ENCODE measurements around the gene NR1D1. TPM values are rescaled to one million over a fixed set of nuclear protein-coding genes. Genes with fewer than 3 reads are reported as not detected.

NR1D1 gene
- total and polyA plus RNA-seq, 9 donors, result 1.7 to 5.6 (median 4.7) TPM

DNA sequence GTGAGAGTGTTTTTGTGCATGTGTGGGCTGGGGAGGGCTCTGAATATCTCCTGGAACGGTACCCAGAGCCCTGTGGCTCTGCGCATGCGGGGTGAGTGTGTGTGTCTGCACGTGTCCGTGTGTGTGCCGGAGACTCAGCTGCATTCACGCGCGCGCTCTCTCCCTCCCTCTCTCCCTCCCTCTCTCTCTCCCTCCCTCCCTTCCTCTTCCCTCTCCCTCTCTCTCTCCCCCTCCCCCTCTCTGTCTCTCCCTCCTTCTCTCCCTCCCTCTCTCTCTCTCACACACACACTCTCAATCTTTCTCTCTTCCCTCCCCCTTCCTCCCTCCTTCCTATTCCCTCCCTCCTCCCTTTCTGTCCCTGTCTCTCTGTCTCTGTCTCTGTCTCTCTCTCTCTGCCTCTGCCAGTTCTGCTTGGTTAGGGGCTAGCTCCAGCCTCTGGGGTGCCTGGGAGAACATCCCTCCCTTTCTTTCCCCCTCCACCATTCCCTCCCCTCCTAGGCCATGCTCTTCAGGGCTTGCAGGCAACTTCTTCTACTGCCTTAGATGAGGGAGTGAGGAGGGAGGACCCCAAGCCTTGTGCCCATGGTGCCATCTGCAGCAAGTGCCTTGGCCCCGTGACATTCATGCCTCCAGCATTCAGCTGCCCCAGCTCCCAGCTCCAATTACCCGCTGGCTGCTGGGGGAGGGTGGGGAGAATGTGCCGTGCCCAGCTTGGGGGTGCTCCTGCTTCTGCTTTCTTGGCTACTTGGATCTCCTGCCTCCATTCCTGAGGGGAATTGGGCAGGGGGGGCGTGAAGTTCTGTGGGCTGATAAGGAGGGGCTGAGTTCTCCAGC is 31.3 kb downstream of the NR1D1 start:
- Histone ChIP-seq H3K27ac (ENCODE audit: low read length) (peak overlapping the region; percentile 96), H3K4me1 (ENCODE audit: control insufficient read depth, insufficient read depth, low read length) (peaks cover 94% of the 10 kb centered on the region), H3K36me3 (ENCODE audit: control insufficient read depth, insufficient read depth, low read length) (peaks cover 10% of the 10 kb centered on the region), H3K27me3 (ENCODE audit: control insufficient read depth, insufficient read depth, low read length) (no peaks in the 10 kb centered on the region), H3K9me3 (replicated peaks; ENCODE audit: control insufficient read depth, low read depth, low read length) (no peaks in the 10 kb centered on the region), H3K4me3 (ENCODE audit: low read length) (peak overlapping the region; percentile 32)
- DNase-seq, result peak; percentile 97
- 2% methylated on average over 9 of the region's 14 CpGs for WGBS (ENCODE audit: insufficient coverage)

DNA sequence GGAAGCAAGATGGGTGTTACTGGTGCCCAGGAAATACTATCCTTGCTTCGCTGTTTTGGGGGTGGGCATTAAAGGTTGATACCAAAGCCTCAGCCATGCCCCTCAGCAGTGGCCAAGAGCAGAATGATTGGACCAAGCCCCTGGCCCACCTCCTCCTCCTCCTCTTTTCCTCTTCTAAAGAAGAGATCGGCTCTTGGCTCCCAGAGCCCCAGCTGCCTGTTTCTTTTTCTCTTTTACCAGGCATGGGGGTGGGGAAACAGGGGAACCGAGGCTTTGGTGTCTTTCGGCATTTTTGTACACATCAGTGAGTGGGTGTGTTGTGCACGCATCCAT is 31.8 kb downstream of the NR1D1 start:
- Histone ChIP-seq H3K27ac (ENCODE audit: low read length) (peak overlapping the region; percentile 96), H3K36me3 (ENCODE audit: control insufficient read depth, insufficient read depth, low read length) (peaks cover 7% of the 10 kb centered on the region), H3K4me3 (ENCODE audit: low read length) (peak overlapping the region; percentile 32), H3K4me1 (ENCODE audit: control insufficient read depth, insufficient read depth, low read length) (peaks cover 94% of the 10 kb centered on the region), H3K9me3 (replicated peaks; ENCODE audit: control insufficient read depth, low read depth, low read length) (no peaks in the 10 kb centered on the region), H3K27me3 (ENCODE audit: control insufficient read depth, insufficient read depth, low read length) (no peaks in the 10 kb centered on the region)
- WGBS (ENCODE audit: insufficient coverage), result 0% methylated on average over 2 of the region's 5 CpGs
- no peak for DNase-seq

DNA sequence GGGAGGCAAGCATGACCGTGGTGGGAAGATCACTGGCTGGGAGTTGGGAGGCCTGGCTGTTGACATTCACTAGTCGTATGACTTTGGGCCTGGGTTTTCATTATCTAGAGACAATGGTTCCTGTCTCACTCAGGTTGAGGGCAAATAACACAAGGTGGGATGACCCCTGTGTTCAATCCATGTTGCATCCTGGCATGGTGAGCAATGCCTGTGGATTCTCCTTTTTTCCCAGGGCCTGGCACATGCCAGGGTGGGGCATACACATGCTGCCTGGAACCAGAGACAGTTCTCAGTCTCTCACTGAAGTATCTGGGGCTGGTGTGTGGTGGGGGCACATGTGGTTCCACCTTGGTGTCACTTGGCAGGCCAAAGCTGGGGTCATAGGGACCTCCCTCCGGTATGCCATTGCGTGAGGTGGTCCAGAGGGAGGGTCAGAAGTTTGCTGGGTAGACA is 32.2 kb downstream of the NR1D1 start:
- H3K4me1 ChIP-seq (ENCODE audit: control insufficient read depth, insufficient read depth, low read length), result peaks cover 91% of the 10 kb centered on the region

DNA sequence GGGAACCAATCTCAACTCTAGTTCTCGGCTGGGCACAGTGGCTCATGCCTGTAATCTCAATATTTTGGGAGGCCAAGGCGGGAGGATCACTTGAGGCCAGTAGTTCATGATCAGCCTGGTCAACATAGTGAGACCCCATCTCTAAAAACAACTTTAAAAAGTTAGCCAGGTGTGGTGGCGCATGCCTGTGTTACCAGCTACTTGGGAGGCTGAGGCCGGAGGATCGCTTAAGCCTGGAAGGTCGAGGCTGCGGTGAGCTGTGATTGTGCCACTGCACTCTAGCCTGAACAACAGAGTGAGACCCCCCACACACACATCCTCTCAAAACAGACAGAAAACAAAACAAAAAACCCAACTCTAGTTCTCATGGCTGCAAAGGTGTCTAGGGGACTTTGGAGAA is 32.7 kb downstream of the NR1D1 start:
- H3K9me3 ChIP-seq (replicated peaks; ENCODE audit: control insufficient read depth, low read depth, low read length), result no peaks in the 10 kb centered on the region
- H3K36me3 ChIP-seq (ENCODE audit: control insufficient read depth, insufficient read depth, low read length), result peaks cover 7% of the 10 kb centered on the region
- H3K27ac ChIP-seq (ENCODE audit: low read length), result peak overlapping the region; percentile 96
- peaks cover 86% of the 10 kb centered on the region for H3K4me1 ChIP-seq (ENCODE audit: control insufficient read depth, insufficient read depth, low read length)
- WGBS (ENCODE audit: insufficient coverage), result 93% methylated on average over 3 of the region's 7 CpGs
- no peaks in the 10 kb centered on the region for H3K27me3 ChIP-seq (ENCODE audit: control insufficient read depth, insufficient read depth, low read length)
- H3K4me3 ChIP-seq (ENCODE audit: low read length), result no peak overlapping the region
- DNase-seq, result no peak

More for the DNA sequence above, 32.2 kb downstream of the NR1D1 start:
- H3K36me3 ChIP-seq (ENCODE audit: control insufficient read depth, insufficient read depth, low read length), result peaks cover 7% of the 10 kb centered on the region
- H3K27ac ChIP-seq (ENCODE audit: low read length), result peak overlapping the region; percentile 96
- H3K4me3 ChIP-seq (ENCODE audit: low read length), result no peak overlapping the region
- no peak for DNase-seq
- no peaks in the 10 kb centered on the region for H3K27me3 ChIP-seq (ENCODE audit: control insufficient read depth, insufficient read depth, low read length)
- 13% methylated on average over 3 of the region's 4 CpGs for WGBS (ENCODE audit: insufficient coverage)
- no peaks in the 10 kb centered on the region for H3K9me3 ChIP-seq (replicated peaks; ENCODE audit: control insufficient read depth, low read depth, low read length)

DNA sequence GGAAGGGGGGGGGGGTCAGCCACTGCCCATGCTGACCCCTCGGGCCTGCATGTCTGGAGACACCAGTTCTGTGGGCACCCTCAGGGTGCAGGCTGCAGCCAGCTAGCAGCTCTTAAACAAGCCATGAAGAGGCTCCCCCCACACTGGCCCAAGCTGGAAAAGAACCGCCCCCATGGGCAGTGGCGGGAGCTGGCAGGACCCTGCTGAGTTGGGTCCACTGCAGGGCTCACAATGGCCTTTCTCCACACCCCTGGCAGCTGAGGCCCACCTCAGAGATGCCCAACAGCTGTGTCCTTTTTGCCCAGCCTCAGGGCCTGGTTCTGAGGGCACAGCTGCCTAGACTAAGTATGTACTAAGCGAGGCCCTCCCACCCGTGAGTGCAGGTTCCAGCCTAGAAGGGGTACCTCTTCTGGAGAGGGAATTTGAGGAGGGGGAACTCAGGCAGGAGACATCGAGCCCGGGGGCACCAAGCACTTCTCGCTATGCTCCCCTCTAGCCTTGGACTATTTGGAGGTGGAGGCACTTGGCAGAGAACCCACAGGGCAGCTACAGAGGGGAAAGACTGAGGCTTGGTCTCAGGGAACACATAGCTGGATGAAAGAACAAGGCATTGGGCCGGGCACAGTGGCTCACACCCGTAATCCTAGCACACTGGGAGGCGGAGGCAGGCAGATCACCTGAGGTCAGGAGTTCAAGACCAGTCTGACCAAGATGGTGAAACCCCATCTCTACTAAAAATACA is 34.4 kb downstream of the NR1D1 start:
- Histone ChIP-seq H3K4me1 (ENCODE audit: control insufficient read depth, insufficient read depth, low read length) (peaks cover 82% of the 10 kb centered on the region), H3K36me3 (ENCODE audit: control insufficient read depth, insufficient read depth, low read length) (peaks cover 7% of the 10 kb centered on the region), H3K27me3 (ENCODE audit: control insufficient read depth, insufficient read depth, low read length) (no peaks in the 10 kb centered on the region), H3K9me3 (replicated peaks; ENCODE audit: control insufficient read depth, low read depth, low read length) (no peaks in the 10 kb centered on the region), H3K27ac (ENCODE audit: low read length) (peak overlapping the region; percentile 87), H3K4me3 (ENCODE audit: low read length) (peak overlapping the region; percentile 99)
- 19% methylated on average over 5 of the region's 11 CpGs for WGBS (ENCODE audit: insufficient coverage)
- peak; percentile 69 for DNase-seq

DNA sequence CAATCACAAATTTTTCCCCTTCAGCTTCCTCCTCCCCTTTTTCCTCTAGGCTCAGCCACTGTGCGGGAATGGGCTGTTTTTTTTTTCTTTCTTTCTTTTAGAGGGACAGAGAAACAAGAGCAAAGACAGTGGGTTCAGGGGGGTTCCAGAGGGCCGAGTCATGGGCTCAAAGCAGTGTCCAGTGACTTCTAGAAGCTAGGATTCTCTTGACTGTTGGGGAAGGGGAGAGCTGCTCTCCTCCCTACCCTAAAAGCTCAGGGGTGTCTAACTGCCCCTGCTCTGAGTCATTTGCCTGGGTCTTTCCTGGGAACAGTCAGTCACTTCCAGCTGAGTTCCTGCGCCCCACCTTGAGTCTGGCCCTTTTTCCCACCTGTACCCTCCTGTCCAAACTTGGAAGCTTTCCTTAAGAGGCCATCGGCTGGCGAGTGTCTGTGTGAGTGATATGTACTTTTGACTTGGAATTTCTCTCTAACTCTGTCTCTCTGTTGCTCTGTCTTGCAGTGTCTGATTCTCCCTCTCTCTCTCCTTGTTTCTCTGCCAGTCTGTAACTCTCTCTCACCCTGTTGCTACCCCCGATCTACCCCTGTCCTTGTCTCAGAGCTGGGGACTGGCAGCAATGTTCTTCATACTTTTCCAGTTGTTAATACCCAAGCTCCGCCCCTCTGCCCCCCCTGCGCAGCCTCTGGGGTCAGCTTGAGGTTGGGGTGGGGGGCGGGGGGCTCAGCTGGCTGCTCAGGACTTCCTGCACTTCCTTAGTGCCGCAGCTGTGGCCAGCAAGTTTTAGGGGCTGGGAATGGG is 35.2 kb downstream of the NR1D1 start:
- H3K27me3 ChIP-seq (ENCODE audit: control insufficient read depth, insufficient read depth, low read length), result no peaks in the 10 kb centered on the region
- WGBS (ENCODE audit: insufficient coverage), result 0% methylated on average over 1 of the region's 10 CpGs

DNA sequence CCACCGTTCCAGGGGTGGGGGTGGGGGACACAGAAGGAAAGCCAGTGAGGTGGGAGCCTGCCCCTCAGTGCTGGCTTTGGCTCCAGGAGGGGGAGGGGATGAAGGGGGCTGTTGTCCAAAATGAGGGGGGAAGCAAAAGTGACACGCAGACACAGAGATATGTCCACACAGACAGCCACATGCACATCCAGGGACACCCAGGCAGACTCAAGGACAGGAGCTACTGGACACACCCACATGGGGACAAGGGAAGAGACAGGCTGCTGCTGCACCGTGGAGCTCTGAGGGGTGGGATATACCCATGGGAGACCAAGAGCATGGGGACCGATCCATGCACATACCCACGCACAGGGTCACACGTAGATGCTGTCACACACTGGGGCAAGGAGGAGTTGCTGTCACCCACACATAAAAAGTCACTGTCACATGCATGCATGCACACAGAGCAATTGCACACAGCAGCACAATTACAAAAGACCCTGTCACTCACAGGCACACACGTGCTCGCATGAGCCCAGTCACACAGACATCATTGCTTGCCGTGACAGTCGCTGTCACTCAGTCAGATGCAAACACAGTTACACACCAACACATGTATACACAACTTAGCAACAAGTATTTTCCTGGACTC is 36.4 kb downstream of the NR1D1 start:
- Histone ChIP-seq H3K9me3 (replicated peaks; ENCODE audit: control insufficient read depth, low read depth, low read length) (no peaks in the 10 kb centered on the region), H3K36me3 (ENCODE audit: control insufficient read depth, insufficient read depth, low read length) (peaks cover 7% of the 10 kb centered on the region), H3K27me3 (ENCODE audit: control insufficient read depth, insufficient read depth, low read length) (no peaks in the 10 kb centered on the region), H3K4me1 (ENCODE audit: control insufficient read depth, insufficient read depth, low read length) (peaks cover 63% of the 10 kb centered on the region), H3K4me3 (ENCODE audit: low read length) (peak overlapping the region; percentile 99), H3K27ac (ENCODE audit: low read length) (peak overlapping the region; percentile 87)
- 5% methylated on average over 9 of the region's 10 CpGs for WGBS (ENCODE audit: insufficient coverage)
- DNase-seq, result peak; percentile 35

More for the DNA sequence above, 35.2 kb downstream of the NR1D1 start:
- Histone ChIP-seq H3K27ac (ENCODE audit: low read length) (peak overlapping the region; percentile 87), H3K9me3 (replicated peaks; ENCODE audit: control insufficient read depth, low read depth, low read length) (no peaks in the 10 kb centered on the region), H3K4me3 (ENCODE audit: low read length) (peak overlapping the region; percentile 99), H3K36me3 (ENCODE audit: control insufficient read depth, insufficient read depth, low read length) (peaks cover 7% of the 10 kb centered on the region), H3K4me1 (ENCODE audit: control insufficient read depth, insufficient read depth, low read length) (peaks cover 74% of the 10 kb centered on the region)
- DNase-seq, result peak; percentile 86

DNA sequence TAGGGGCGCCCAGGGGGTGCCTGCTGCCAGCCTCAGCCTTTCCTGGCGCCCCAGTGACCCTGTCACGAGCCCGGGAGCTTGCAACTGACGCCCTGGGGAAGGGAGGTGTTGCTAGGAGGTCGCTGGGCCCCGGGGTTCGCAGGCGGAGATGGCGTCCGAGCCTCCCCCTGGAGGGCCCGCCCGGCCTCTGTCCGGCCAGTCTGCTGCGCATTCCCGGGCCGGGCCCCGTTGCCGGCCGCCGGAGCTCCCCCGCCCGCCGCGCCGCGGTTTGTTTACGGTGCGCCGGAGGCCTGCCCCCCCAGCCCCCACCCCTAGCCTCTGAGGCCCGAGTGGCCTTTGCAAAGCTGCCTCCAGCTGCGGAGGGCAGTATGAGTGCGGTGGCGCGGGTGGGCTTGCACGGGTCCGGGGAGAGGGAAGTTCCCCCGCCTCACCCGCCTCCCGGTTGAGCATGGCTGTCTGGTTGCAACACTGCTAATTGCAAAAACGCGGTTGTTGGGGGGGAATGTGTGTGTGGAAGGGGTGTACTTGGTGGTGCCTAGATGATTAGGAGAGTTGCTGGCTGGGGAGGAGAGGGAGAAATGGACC is 37.1 kb downstream of the NR1D1 start:
- H3K4me1 ChIP-seq (ENCODE audit: control insufficient read depth, insufficient read depth, low read length), result peaks cover 59% of the 10 kb centered on the region
- peak overlapping the region; percentile 99 for H3K4me3 ChIP-seq (ENCODE audit: low read length)
- H3K27ac ChIP-seq (ENCODE audit: low read length), result peak overlapping the region; percentile 87
- no peaks in the 10 kb centered on the region for H3K9me3 ChIP-seq (replicated peaks; ENCODE audit: control insufficient read depth, low read depth, low read length)
- 0% methylated on average over 25 of the region's 42 CpGs for WGBS (ENCODE audit: insufficient coverage)
- H3K27me3 ChIP-seq (ENCODE audit: control insufficient read depth, insufficient read depth, low read length), result no peaks in the 10 kb centered on the region
- no peak for DNase-seq
- peaks cover 7% of the 10 kb centered on the region for H3K36me3 ChIP-seq (ENCODE audit: control insufficient read depth, insufficient read depth, low read length)

DNA sequence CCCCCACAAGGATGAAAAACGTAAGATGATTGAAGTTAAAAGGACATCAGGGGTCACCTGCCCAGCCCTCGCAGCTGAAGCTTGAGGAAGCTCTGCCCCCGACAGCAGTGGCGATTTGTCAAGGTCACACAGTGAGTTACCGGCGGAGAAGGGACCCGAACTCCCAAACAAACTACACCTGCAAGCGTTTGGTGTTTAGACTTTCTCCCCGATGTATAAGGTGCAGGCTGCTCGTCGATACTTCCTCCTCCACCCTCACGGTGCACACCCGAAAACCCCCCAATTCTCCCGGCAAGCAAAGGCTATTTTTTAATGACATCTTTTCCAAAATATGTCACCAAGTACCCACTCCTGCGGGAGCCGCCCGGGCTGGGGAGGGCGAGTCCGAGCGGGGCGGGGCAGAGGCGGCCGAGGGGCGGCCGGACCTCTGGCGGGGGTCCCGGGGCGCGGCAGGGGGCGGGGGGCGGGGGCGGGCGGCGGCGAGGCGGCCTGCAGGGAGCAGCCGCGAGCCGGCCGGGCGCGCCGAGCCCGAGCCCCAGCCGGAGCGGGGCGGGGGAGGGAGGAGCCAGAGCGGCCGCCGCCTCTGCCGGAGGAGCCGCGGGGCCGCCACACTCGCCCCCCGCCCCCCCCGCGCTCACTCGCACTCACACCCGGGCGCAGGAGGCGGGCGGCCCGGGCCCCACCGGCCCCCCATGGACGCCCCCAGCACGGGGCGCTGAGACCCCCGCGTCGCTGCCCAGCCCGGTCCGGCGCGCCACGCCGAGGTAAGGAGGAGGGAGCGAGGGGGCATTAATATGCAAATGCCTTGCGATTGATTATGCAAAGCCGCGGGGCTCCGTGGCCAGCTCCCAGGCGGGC is 37.8 kb downstream of the NR1D1 start, which contains the start of gene THRA:
THRA (plus strand) TSS at position 637 of the 858 bp plus-strand sequence. CDS start 11,524 bp downstream, outside the sequence.
- no peaks in the 10 kb centered on the region for H3K9me3 ChIP-seq (replicated peaks; ENCODE audit: control insufficient read depth, low read depth, low read length)
- H3K4me3 ChIP-seq (ENCODE audit: low read length), result peak within 1 kb of the TSS; percentile 99
- H3K27me3 ChIP-seq (ENCODE audit: control insufficient read depth, insufficient read depth, low read length), result no peaks in the 10 kb centered on the region
- peak; percentile 89 for DNase-seq
- peaks cover 59% of the 10 kb centered on the region for H3K4me1 ChIP-seq (ENCODE audit: control insufficient read depth, insufficient read depth, low read length)
- WGBS (ENCODE audit: insufficient coverage), result under 1% methylated on average over 50 of the region's 83 CpGs
- peaks cover 5% of the 10 kb centered on the region for H3K36me3 ChIP-seq (ENCODE audit: control insufficient read depth, insufficient read depth, low read length)
- H3K27ac ChIP-seq (ENCODE audit: low read length), result peak within 1 kb of the TSS; percentile 87
